ENCODE results near the gene CYP24A1. TPM values are rescaled to one million over a fixed set of nuclear protein-coding genes. Genes with fewer than 3 reads are reported as not detected.
A peak's percentile ranks its signal among the peaks of the same experiment; 100 is the strongest.

The CYP24A1 gene
- total and polyA plus RNA-seq, 2 of the 13 experiments (the other 11 are each of a cell fraction or from before 2014, with no cell fraction given), result 9.4 to 32.7 TPM

DNA sequence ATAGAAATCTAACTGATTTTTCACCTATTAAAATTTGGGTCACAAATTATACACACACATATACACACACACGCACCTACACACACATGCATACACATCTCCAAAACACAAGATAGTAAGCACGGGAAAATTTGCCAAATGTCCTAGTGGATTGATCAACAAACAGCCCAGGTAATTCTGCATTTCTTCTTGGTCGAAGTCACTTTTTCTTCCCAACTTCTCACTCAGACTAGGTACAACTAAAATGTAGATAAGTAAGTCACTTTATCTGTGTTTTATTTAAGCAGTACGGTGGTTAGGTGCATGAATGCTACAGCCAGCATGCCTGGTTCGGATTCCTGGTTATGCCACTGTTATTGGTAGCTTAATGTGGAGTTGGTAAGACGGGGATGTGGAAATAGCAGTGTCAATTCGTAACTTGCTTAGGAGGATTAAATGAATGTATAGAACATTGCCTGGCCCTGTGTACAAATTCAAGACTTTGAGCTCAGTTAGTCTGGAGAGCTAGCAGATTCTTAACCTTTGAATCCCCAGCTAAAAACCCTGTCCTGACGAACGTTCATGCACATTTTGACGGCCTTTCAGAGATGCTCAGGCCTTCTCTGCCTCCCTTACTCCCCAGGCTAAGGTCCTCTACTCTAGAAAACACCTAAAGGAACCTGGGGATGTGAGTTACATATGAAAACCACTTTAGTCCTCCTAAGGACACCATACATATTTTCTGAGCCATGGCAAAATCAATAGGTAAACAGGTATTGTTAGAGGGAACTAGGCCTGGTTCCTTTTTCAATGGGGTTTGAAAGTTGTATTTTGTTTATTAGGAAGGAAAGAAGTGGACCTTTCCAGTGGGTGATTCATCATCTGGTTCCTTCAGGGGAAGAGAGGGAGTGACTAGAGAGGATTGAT is 50.9 kb downstream of the CYP24A1 start (continued):
- TF ChIP-seq ZBTB7B (CRISPR knock-in tag; IDR thresholded peaks at IDR 0.05), result 0 out of 2 replicates have a peak, but pooled peaks have one; percentile 24
- peak in 1 of 2 experiments; percentile 70; a peak in 2 of 4 replicates for TF ChIP-seq POLR2A (IDR thresholded peaks at IDR 0.05; ENCODE audit: insufficient read depth in 1 of 2, low read depth in 2 of 2, low read length in 2 of 2)
- TF ChIP-seq FOXK2 (IDR thresholded peaks at IDR 0.05), result peak; percentile 31; the same call in 1 of the 2 replicates
- TF ChIP-seq, protein P1, sequence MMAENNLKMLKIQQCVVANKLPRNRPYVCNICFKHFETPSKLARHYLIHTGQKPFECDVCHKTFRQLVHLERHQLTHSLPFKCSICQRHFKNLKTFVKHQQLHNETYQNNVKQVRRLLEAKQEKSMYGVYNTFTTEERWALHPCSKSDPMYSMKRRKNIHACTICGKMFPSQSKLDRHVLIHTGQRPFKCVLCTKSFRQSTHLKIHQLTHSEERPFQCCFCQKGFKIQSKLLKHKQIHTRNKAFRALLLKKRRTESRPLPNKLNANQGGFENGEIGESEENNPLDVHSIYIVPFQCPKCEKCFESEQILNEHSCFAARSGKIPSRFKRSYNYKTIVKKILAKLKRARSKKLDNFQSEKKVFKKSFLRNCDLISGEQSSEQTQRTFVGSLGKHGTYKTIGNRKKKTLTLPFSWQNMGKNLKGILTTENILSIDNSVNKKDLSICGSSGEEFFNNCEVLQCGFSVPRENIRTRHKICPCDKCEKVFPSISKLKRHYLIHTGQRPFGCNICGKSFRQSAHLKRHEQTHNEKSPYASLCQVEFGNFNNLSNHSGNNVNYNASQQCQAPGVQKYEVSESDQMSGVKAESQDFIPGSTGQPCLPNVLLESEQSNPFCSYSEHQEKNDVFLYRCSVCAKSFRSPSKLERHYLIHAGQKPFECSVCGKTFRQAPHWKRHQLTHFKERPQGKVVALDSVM (CRISPR knock-in tag; IDR thresholded peaks at IDR 0.05), result 0 out of 2 replicates have a peak, but pooled peaks have one; percentile 17
- TF ChIP-seq EP300 (IDR thresholded peaks at IDR 0.05; ENCODE audit: low read depth in 2 of 2, low read length in 2 of 2), result peak; percentile 35 to 69; a peak in 2 of 4 replicates
- no peak for TF ChIP-seq EP300 (CRISPR knock-in tag; IDR thresholded peaks at IDR 0.05; ENCODE audit: borderline replicate concordance)
- peak; percentile 62; the same call in 1 of the 2 replicates for TF ChIP-seq CEBPG (CRISPR knock-in tag; IDR thresholded peaks at IDR 0.05)
- TF ChIP-seq ZNF720 (CRISPR knock-in tag; IDR thresholded peaks at IDR 0.05), result 0 out of 2 replicates have a peak, but pooled peaks have one; percentile 30
- TF ChIP-seq ZNF383 (CRISPR knock-in tag; IDR thresholded peaks at IDR 0.05; ENCODE audit: borderline replicate concordance), result 0 out of 2 replicates have a peak, but pooled peaks have one; percentile 23
- 0 out of 2 replicates have a peak, but pooled peaks have one; percentile 19 for TF ChIP-seq HMG20B (CRISPR knock-in tag; conservative IDR thresholded peaks at IDR 0.05)
- peak; percentile 16; the same call in 1 of the 2 replicates for TF ChIP-seq ZNF441 (CRISPR knock-in tag; IDR thresholded peaks at IDR 0.05; ENCODE audit: borderline replicate concordance)
- peak; percentile 25; the same call in 1 of the 2 replicates for TF ChIP-seq IRF2 (CRISPR knock-in tag; IDR thresholded peaks at IDR 0.05)
- peak; percentile 53; the same call in 1 of the 2 replicates for TF ChIP-seq ZNF614 (CRISPR knock-in tag; IDR thresholded peaks at IDR 0.05; ENCODE audit: borderline replicate concordance)
- TF ChIP-seq, protein P2, sequence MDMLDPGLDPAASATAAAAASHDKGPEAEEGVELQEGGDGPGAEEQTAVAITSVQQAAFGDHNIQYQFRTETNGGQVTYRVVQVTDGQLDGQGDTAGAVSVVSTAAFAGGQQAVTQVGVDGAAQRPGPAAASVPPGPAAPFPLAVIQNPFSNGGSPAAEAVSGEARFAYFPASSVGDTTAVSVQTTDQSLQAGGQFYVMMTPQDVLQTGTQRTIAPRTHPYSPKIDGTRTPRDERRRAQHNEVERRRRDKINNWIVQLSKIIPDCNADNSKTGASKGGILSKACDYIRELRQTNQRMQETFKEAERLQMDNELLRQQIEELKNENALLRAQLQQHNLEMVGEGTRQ (IDR thresholded peaks at IDR 0.05; ENCODE audit: low read depth, low read length), result no peak
- TF ChIP-seq, protein P2 (CRISPR knock-in tag; IDR thresholded peaks at IDR 0.05; ENCODE audit: borderline replicate concordance), result no peak
- TF ChIP-seq ONECUT2 (CRISPR knock-in tag; IDR thresholded peaks at IDR 0.05), result no peak
- no peak for TF ChIP-seq ZKSCAN8 (CRISPR knock-in tag; IDR thresholded peaks at IDR 0.05; ENCODE audit: borderline replicate concordance)
- no peak for TF ChIP-seq MATR3 (CRISPR knock-in tag; IDR thresholded peaks at IDR 0.05)
- TF ChIP-seq HNF4G (IDR thresholded peaks at IDR 0.05; ENCODE audit: borderline replicate concordance, low read depth, low read length), result peak; percentile 94
- no peak; the same call in 1 of the 2 replicates for TF ChIP-seq HNF4G (CRISPR knock-in tag; IDR thresholded peaks at IDR 0.05; ENCODE audit: borderline replicate concordance, low read depth)
- TF ChIP-seq FOXJ3 (CRISPR knock-in tag; IDR thresholded peaks at IDR 0.05; ENCODE audit: borderline replicate concordance), result no peak
- TF ChIP-seq ZNF205 (CRISPR knock-in tag; IDR thresholded peaks at IDR 0.05), result peak; percentile 90
- TF ChIP-seq, protein P3, sequence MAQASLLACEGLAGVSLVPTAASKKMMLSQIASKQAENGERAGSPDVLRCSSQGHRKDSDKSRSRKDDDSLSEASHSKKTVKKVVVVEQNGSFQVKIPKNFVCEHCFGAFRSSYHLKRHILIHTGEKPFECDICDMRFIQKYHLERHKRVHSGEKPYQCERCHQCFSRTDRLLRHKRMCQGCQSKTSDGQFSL (CRISPR knock-in tag; IDR thresholded peaks at IDR 0.05), result no peak
- no peak for TF ChIP-seq ZNF660 (CRISPR knock-in tag; IDR thresholded peaks at IDR 0.05; ENCODE audit: borderline replicate concordance, low read depth)
- no peak for TF ChIP-seq ZNF570 (CRISPR knock-in tag; IDR thresholded peaks at IDR 0.05; ENCODE audit: borderline replicate concordance)
- TF ChIP-seq SATB2 (CRISPR knock-in tag; IDR thresholded peaks at IDR 0.05), result 0 out of 2 replicates have a peak, but pooled peaks have one; percentile 67
- TF ChIP-seq KMT2B (CRISPR knock-in tag; IDR thresholded peaks at IDR 0.05), result peak; percentile 62; the same call in 1 of the 2 replicates
